Thyroid gland (tissue), 4 donors: ENCODE data around the gene TEX35. TPM values are rescaled to one million over a fixed set of nuclear protein-coding genes. Genes with fewer than 3 reads are reported as not detected.

Source experiments
- DNase-seq, 2 donors: peaks; one replicate each; pipeline ENCODE4 v3.0.0-alpha.2; 2019
- H3K27ac ChIP-seq, 3 donors: fragments of 200-600 bp; sonication (generic); 1 replicate in 2 of 3; 2 replicates in 1 of 3; pipeline ENCODE4 v1.5.1; 2016 to 2019; ENCODE audit warnings: mild to moderate bottlenecking in 1 of 3, moderate library complexity in 1 of 3
- H3K27me3 ChIP-seq: fragments of 200-600 bp; sonication (generic); one replicate; pipeline ENCODE4 v1.5.1; 2019
- H3K36me3 ChIP-seq, 2 donors: fragments of 200-600 bp; sonication (generic); one replicate each; pipeline ENCODE4 v1.5.1; 2016 to 2019
- H3K4me1 ChIP-seq, 2 donors: fragments of 200-600 bp; sonication (generic); one replicate each; pipeline ENCODE4 v1.5.1; 2017 to 2019
- H3K4me3 ChIP-seq, 3 donors: fragments of 200-600 bp; sonication (generic); replicated peaks in 1 of 3; 1 replicate in 2 of 3; 2 replicates in 1 of 3; pipeline ENCODE4 v1.5.1; 2016; ENCODE audit warnings: mild to moderate bottlenecking in 1 of 3
- H3K9me3 ChIP-seq: fragments of 200-600 bp; sonication (generic); one replicate; pipeline ENCODE4 v1.5.1; 2017
- CTCF ChIP-seq, 6 experiments: fragments of 200-600 bp in 3 of 6; fragments of 450-650 bp in 3 of 6; sonication (generic) in 3 of 6; IDR thresholded peaks; one replicate each; pipeline ENCODE4 v1.5.1; 2016 to 2019; ENCODE audit warnings: antibody characterized with exemption in 6 of 6, mild to moderate bottlenecking in 2 of 6, inconsistent platforms in 1 of 6, moderate library complexity in 1 of 6
- POLR2A ChIP-seq, 2 donors: fragments of 450-650 bp; IDR thresholded peaks; one replicate each; pipeline ENCODE4 v1.6.1; 2017; ENCODE audit warnings: antibody characterized with exemption in 2 of 2, mild to moderate bottlenecking in 2 of 2, moderate library complexity in 1 of 2
- WGBS, 2 donors: methylation state at CpG; one replicate each; pipeline ENCODE4 v1.1.5; 2017; 5-methylcytosine and 5-hydroxymethylcytosine counted together
- intact Hi-C: fragments of 100-400 bp; cut with DNase I; formaldehyde crosslinking; loops from one replicate; pipeline ENCODE4 v1.15.1; 2023
- total RNA-seq, 4 donors: library from RNA; depleted of rRNA; stranded (reverse); fragments of >200 nt; gene quantifications; one replicate each; pipeline ENCODE4 v1.2.3, GENCODE V29; 2016

The TEX35 gene
- total RNA-seq, 4 donors from 2014 or later: not detected

- no peak overlapping the region for H3K27ac ChIP-seq
- H3K9me3 ChIP-seq: no peaks in the 10 kb centered on the region
- TF ChIP-seq POLR2A (IDR thresholded peaks at IDR 0.05) (no peak), CTCF (IDR thresholded peaks at IDR 0.05) (no peak)
- peaks cover 0 to 9% of the 10 kb centered on the region in 2 donors for H3K4me1 ChIP-seq
- WGBS, 2 donors: 94 to 97% methylated on average over 4 of the region's 4 CpGs
- intact Hi-C loops: no loop called here
- no peak for DNase-seq
- no peaks in the 10 kb centered on the region for H3K27me3 ChIP-seq
- H3K36me3 ChIP-seq: no peaks in the 10 kb centered on the region
- H3K4me3 ChIP-seq: no peak overlapping the region
Observed at GRCh38 chr1:178489399-178489798, 23.5 kb upstream of the TEX35 start.

GRCh38 chr1:178490136-178490535 lies 22.8 kb upstream of the TEX35 start:
- intact Hi-C loops: no loop called here
- TF ChIP-seq CTCF (IDR thresholded peaks at IDR 0.05) (no peak), POLR2A (IDR thresholded peaks at IDR 0.05) (no peak)
- WGBS, 2 donors: 96 to 97% methylated on average over 6 to 8 of the region's 8 CpGs
- Histone ChIP-seq H3K4me1 (peaks cover 0 to 9% of the 10 kb centered on the region in 2 donors), H3K27me3 (no peaks in the 10 kb centered on the region), H3K4me3 (no peak overlapping the region), H3K9me3 (no peaks in the 10 kb centered on the region), H3K36me3 (no peaks in the 10 kb centered on the region), H3K27ac (no peak overlapping the region)
- DNase-seq: no peak

- Histone ChIP-seq H3K9me3 (no peaks in the 10 kb centered on the region), H3K4me1 (peaks cover 0 to 1% of the 10 kb centered on the region in 2 donors), H3K4me3 (no peak overlapping the region), H3K27ac (no peak overlapping the region), H3K27me3 (no peaks in the 10 kb centered on the region), H3K36me3 (no peaks in the 10 kb centered on the region)
- WGBS, 2 donors: 92 to 93% methylated on average over 9 of the region's 9 CpGs
- TF ChIP-seq POLR2A (IDR thresholded peaks at IDR 0.05): no peak
- TF ChIP-seq CTCF (IDR thresholded peaks at IDR 0.05): no peak
- intact Hi-C loops: no loop called here
- no peak for DNase-seq
Observed at GRCh38 chr1:178490967-178491366, 21.9 kb upstream of the TEX35 start.

- WGBS, 2 donors: 98 to 100% methylated on average over 4 of the region's 4 CpGs
Observed at GRCh38 chr1:178491721-178492120, 21.2 kb upstream of the TEX35 start.

GRCh38 chr1:178492341-178492740 lies 20.6 kb upstream of the TEX35 start:
- no peaks in the 10 kb centered on the region for H3K27me3 ChIP-seq
- no peaks in the 10 kb centered on the region for H3K36me3 ChIP-seq
- intact Hi-C loops: no loop called here
- no peak overlapping the region for H3K4me3 ChIP-seq
- no peaks in the 10 kb centered on the region for H3K9me3 ChIP-seq
- H3K4me1 ChIP-seq: no peaks in the 10 kb centered on the region
- DNase-seq: no peak
- H3K27ac ChIP-seq: no peak overlapping the region
- TF ChIP-seq CTCF (IDR thresholded peaks at IDR 0.05) (no peak), POLR2A (IDR thresholded peaks at IDR 0.05) (no peak)
- WGBS, 2 donors: 92% methylated on average over 11 of the region's 11 CpGs

More at GRCh38 chr1:178491721-178492120, 21.2 kb upstream of the TEX35 start:
- Histone ChIP-seq H3K27ac (no peak overlapping the region), H3K9me3 (no peaks in the 10 kb centered on the region), H3K4me3 (no peak overlapping the region), H3K4me1 (no peaks in the 10 kb centered on the region), H3K36me3 (no peaks in the 10 kb centered on the region), H3K27me3 (no peaks in the 10 kb centered on the region)
- DNase-seq: no peak
- TF ChIP-seq POLR2A (IDR thresholded peaks at IDR 0.05) (no peak), CTCF (IDR thresholded peaks at IDR 0.05) (no peak)
- intact Hi-C loops: no loop called here
